GM21825 (cell line): ENCODE data around the gene NFATC4.

Experiments
- ATAC-seq: cut with Tn5 transposase; IDR thresholded peaks from one replicate; pipeline ENCODE4 v1.9.1; 2021; ENCODE audit warnings: mild to moderate bottlenecking, moderate library complexity; ENCODE audit not compliant: unreplicated experiment

Gene NFATC4

GRCh38 chr14:24407608-24408325, 39.8 kb downstream of the NFATC4 start:
- ATAC-seq = no peak

GRCh38 chr14:24408764-24409163, 40.8 kb downstream of the NFATC4 start:
- no peak for ATAC-seq

- no peak for ATAC-seq
These were observed 41.2 kb downstream of the NFATC4 start for GRCh38 chr14:24409192-24409591.

- no peak for ATAC-seq
These were observed 42.0 kb downstream of the NFATC4 start for GRCh38 chr14:24409956-24410355.

- ATAC-seq = no peak
These were observed 43.7 kb downstream of the NFATC4 start for GRCh38 chr14:24411443-24412389.

- ATAC-seq = no peak
These were observed 46.1 kb downstream of the NFATC4 start for GRCh38 chr14:24414077-24414476.

GRCh38 chr14:24414732-24415420, 46.9 kb downstream of the NFATC4 start:
- ATAC-seq = no peak

- ATAC-seq = no peak
These were observed 47.7 kb downstream of the NFATC4 start for GRCh38 chr14:24415421-24416253.

GRCh38 chr14:24416254-24416931, 48.4 kb downstream of the NFATC4 start:
- no peak for ATAC-seq

GRCh38 chr14:24416932-24417619, 49.1 kb downstream of the NFATC4 start:
- ATAC-seq = no peak

- ATAC-seq = no peak
These were observed 50.0 kb downstream of the NFATC4 start for GRCh38 chr14:24417832-24418491.

GRCh38 chr14:24418492-24418873, 50.5 kb downstream of the NFATC4 start:
- ATAC-seq = no peak

- no peak for ATAC-seq
These were observed 54.3 kb downstream of the NFATC4 start for GRCh38 chr14:24422261-24422660.

- no peak for ATAC-seq
These were observed 55.0 kb downstream of the NFATC4 start for GRCh38 chr14:24422694-24423601.

- no peak for ATAC-seq
These were observed 57.7 kb downstream of the NFATC4 start for GRCh38 chr14:24425704-24426103.

- ATAC-seq = no peak
These were observed 58.3 kb downstream of the NFATC4 start for GRCh38 chr14:24426150-24426911.

GRCh38 chr14:24426912-24427536, 59.0 kb downstream of the NFATC4 start:
- no peak for ATAC-seq
